ENCODE measurements around the gene ORC3. TPM values are rescaled to one million over a fixed set of nuclear protein-coding genes. Genes with fewer than 3 reads are reported as not detected.
"Not testable (repeated sequence)": the region's sequence is repeated elsewhere in the genome, so short reads cannot be mapped to it uniquely, and the experiment has no call there.

The ORC3 gene
- total RNA-seq, 3 donors from 2014 or later (not counting 1 experiment from before 2014, with no cell fraction given): 13.1 to 13.4 (median 13.3) TPM

DNA sequence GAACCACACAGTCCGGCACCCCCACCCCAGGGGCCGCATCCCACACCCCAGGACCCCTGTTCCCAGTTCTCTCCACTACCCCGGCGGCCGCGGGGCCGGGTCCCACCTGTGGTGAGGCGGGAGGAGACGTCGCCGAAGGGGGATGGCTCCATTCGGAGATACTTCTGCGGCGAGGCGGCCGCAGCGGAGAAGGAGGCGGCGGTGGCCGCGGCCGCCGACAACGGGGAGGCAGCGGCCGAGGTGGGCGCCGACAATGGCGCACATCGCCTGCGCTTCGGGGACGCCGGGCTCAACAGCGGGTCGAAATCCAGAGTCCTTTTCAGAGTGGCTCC is 111.4 kb downstream of the ORC3 start:
- Histone ChIP-seq H3K27me3 (ENCODE audit: control insufficient read depth, insufficient read depth, low read length) (no peaks in the 10 kb centered on the region), H3K9me3 (ENCODE audit: control insufficient read depth, insufficient read depth, low read length) (no peaks in the 10 kb centered on the region), H3K4me3 (ENCODE audit: low read length) (peak overlapping the region; percentile 87), H3K27ac (ENCODE audit: low read length) (peak overlapping the region; percentile 97), H3K4me1 (ENCODE audit: control insufficient read depth, insufficient read depth, low read length) (peaks cover under 1% of the 10 kb centered on the region), H3K36me3 (ENCODE audit: control insufficient read depth, insufficient read depth, low read length) (no peaks in the 10 kb centered on the region)
- Mint-ChIP-seq H3K36me3 (no peaks in the 10 kb centered on the region), H3K27me3 (ENCODE audit: low read depth in 2 of 2) (no peaks in the 10 kb centered on the region), H3K27ac (peak overlapping the region; percentile 94 to 98), H3K9me3 (no peaks in the 10 kb centered on the region), H3K4me1 (peaks cover 51 to 55% of the 10 kb centered on the region in 2 donors), H3K4me3 (peak overlapping the region; percentile 99)
- ATAC-seq (no peak), DNase-seq (peak in 1 of 2 donors; percentile 45)
- intact Hi-C loops (cut with micrococcal nuclease): loop anchor here (2.0 to 10.0 kb wide), 4 partner anchors 41 to 1381 kb away; partner anchors contain the start of genes GJB7, PNRC1, SMIM8 and ZNF292
- WGBS (ENCODE audit: insufficient coverage): under 1% methylated on average over 36 of the region's 36 CpGs
- TF ChIP-seq, protein P1, sequence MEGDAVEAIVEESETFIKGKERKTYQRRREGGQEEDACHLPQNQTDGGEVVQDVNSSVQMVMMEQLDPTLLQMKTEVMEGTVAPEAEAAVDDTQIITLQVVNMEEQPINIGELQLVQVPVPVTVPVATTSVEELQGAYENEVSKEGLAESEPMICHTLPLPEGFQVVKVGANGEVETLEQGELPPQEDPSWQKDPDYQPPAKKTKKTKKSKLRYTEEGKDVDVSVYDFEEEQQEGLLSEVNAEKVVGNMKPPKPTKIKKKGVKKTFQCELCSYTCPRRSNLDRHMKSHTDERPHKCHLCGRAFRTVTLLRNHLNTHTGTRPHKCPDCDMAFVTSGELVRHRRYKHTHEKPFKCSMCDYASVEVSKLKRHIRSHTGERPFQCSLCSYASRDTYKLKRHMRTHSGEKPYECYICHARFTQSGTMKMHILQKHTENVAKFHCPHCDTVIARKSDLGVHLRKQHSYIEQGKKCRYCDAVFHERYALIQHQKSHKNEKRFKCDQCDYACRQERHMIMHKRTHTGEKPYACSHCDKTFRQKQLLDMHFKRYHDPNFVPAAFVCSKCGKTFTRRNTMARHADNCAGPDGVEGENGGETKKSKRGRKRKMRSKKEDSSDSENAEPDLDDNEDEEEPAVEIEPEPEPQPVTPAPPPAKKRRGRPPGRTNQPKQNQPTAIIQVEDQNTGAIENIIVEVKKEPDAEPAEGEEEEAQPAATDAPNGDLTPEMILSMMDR (IDR thresholded peaks at IDR 0.05): no peak

DNA sequence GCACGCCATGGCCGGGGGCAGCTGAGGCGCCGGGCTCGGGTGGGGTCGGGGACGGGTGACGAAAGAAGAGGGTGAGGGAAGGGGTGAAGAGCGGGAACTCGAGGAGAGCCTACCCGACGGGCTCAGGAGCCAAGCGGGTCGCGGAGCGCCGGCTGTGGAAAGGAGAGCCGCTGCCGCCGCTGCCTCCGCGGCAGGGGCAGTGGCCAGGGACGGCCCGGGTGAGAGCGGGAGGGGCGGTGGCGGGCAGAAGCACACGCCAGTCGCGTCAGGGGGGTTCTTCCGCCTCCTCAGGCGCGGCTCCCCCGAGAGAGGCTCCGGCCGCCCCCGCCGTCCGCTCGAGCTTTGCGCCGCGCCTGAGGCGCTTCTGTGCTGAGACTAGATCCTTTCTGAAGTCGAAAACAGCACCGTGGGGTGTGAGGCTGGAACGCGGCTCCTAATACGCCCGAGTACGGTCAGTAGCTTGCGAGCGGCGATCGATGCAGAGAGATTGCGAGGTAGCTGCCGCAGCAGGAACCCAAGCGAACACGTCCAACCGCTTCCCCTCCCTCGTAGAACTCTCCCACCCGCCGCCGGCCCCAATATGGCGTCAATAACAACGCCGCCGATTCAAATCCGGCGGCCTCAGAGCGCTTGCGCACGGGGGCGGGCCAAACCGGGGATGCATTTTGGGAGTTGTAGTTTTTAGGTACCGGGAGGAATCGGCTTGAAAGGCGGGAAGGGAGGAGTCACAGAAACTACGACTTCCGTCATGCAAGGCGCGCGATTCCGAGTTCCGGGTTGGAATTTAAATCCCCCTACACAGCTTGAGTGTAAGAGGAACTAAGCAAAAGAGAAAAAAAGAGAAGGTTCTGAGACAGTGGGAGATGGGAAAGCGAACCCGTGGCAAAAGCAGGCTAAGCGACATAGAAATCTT is 112.0 kb downstream of the ORC3 start, which contains the start of gene AKIRIN2:
Gene AKIRIN2, minus strand, starts transcription at position 558 of the 913 bp plus-strand sequence. Its CDS starts 549 bp downstream, at position 9.
- Histone ChIP-seq H3K27ac (ENCODE audit: low read length) (peak within 1 kb of the TSS; percentile 97), H3K27me3 (ENCODE audit: control insufficient read depth, insufficient read depth, low read length) (no peaks in the 10 kb centered on the region), H3K36me3 (ENCODE audit: control insufficient read depth, insufficient read depth, low read length) (no peaks in the 10 kb centered on the region), H3K4me1 (ENCODE audit: control insufficient read depth, insufficient read depth, low read length) (no peaks in the 10 kb centered on the region), H3K4me3 (ENCODE audit: low read length) (peak within 1 kb of the TSS; percentile 87), H3K9me3 (ENCODE audit: control insufficient read depth, insufficient read depth, low read length) (no peaks in the 10 kb centered on the region)
- Mint-ChIP-seq H3K9me3 (no peaks in the 10 kb centered on the region), H3K27ac (peak within 1 kb of the TSS; percentile 94 to 98), H3K27me3 (ENCODE audit: low read depth in 2 of 2) (no peaks in the 10 kb centered on the region), H3K36me3 (no peaks in the 10 kb centered on the region), H3K4me3 (peak within 1 kb of the TSS; percentile 99), H3K4me1 (peaks cover 51 to 54% of the 10 kb centered on the region in 2 donors)
- TF ChIP-seq, protein P1 (IDR thresholded peaks at IDR 0.05): no peak
- intact Hi-C loops (cut with micrococcal nuclease): loop anchor here (1.0 to 10.0 kb wide), 6 partner anchors 40 to 1380 kb away; partner anchors contain the start of genes GJB7, ORC3, PNRC1 and SLC35A1
- DNase-seq: peak; percentile 97 to 99
- WGBS (ENCODE audit: insufficient coverage): 0% methylated on average over 81 of the region's 88 CpGs
- peak; percentile 78 to 92 (median 83) for ATAC-seq

DNA sequence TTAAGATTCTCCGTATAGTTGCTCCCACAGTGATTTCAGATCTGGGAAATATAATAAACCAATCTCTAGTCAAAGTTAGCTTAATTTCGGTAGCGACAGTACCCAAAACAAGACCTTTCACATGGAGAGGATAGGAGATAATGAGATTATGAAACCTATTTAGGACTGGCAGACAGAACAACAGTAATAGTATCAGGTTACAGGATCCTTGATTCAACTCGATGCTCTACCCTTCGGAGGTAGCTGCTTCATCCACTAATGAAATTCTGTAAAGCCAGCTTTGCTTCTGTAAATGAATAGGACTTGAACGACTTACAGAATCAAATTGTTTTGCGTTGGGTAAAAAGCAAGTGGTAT is 112.6 kb downstream of the ORC3 start:
- TF ChIP-seq, protein P1 (IDR thresholded peaks at IDR 0.05): no peak
- H3K4me3 ChIP-seq (ENCODE audit: low read length): peak overlapping the region; percentile 87
- H3K4me1 ChIP-seq (ENCODE audit: control insufficient read depth, insufficient read depth, low read length): no peaks in the 10 kb centered on the region
- ATAC-seq (no peak), DNase-seq (no peak)
- no peaks in the 10 kb centered on the region for H3K36me3 Mint-ChIP-seq
- peak overlapping the region; percentile 99 for H3K4me3 Mint-ChIP-seq
- whole genome bisulfite sequencing (ENCODE audit: insufficient coverage): 8% methylated on average over 5 of the region's 7 CpGs
- peak overlapping the region; percentile 97 for H3K27ac ChIP-seq (ENCODE audit: low read length)
- H3K9me3 Mint-ChIP-seq: no peaks in the 10 kb centered on the region
- intact Hi-C loops (cut with micrococcal nuclease): loop anchor here (1.0 to 10.0 kb wide), 5 partner anchors 40 to 1380 kb away; partner anchors contain the start of genes GJB7, ORC3, PNRC1 and SLC35A1
- H3K27me3 ChIP-seq (ENCODE audit: control insufficient read depth, insufficient read depth, low read length): no peaks in the 10 kb centered on the region
- H3K27ac Mint-ChIP-seq: peak overlapping the region; percentile 94 to 98
- no peaks in the 10 kb centered on the region for H3K36me3 ChIP-seq (ENCODE audit: control insufficient read depth, insufficient read depth, low read length)
- H3K27me3 Mint-ChIP-seq (ENCODE audit: low read depth in 2 of 2): no peaks in the 10 kb centered on the region
- peaks cover 47 to 48% of the 10 kb centered on the region in 2 donors for H3K4me1 Mint-ChIP-seq
- no peaks in the 10 kb centered on the region for H3K9me3 ChIP-seq (ENCODE audit: control insufficient read depth, insufficient read depth, low read length)

DNA sequence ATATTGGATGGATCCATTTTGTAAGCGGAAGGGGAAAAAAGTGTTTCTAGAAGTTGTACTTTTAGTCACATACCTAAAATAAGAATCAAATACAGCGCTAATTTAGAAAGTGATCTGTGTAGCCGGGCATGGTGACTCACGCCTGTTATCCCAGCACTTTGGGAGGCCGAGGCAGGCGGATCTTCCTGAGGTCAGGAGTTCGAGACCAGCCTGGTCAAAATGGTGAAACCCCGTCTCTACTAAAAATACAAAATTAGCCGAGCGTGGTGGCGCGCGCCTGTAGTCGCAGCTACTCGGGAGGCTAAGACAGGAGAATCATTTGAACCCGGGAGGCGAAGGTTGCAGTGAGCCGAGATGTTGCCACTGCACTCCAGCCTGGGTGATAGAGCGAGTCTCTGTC is 113.1 kb downstream of the ORC3 start:
- H3K27me3 Mint-ChIP-seq (ENCODE audit: low read depth in 2 of 2); H3K36me3 Mint-ChIP-seq; DNase-seq; H3K4me3 ChIP-seq (ENCODE audit: low read length); H3K9me3 Mint-ChIP-seq; H3K4me1 ChIP-seq (ENCODE audit: control insufficient read depth, insufficient read depth, low read length); H3K27me3 ChIP-seq (ENCODE audit: control insufficient read depth, insufficient read depth, low read length); H3K36me3 ChIP-seq (ENCODE audit: control insufficient read depth, insufficient read depth, low read length); H3K9me3 ChIP-seq (ENCODE audit: control insufficient read depth, insufficient read depth, low read length); ATAC-seq: not testable (repeated sequence)
- H3K27ac ChIP-seq (ENCODE audit: low read length): peak overlapping the region; percentile 97
- intact Hi-C loops (cut with micrococcal nuclease): loop anchor here (5.0 to 10.0 kb wide), 3 partner anchors 39 to 1379 kb away; partner anchors contain the start of genes GJB7, PNRC1 and SMIM8
- peak overlapping the region; percentile 94 to 98 for H3K27ac Mint-ChIP-seq
- H3K4me3 Mint-ChIP-seq: peak overlapping the region; percentile 99
- WGBS (ENCODE audit: insufficient coverage): 86% methylated on average over 18 of the region's 19 CpGs
- H3K4me1 Mint-ChIP-seq: peaks cover 43% of the 10 kb centered on the region in 2 donors

Data from natural killer cell (primary cell).